Loucy (cell line): ENCODE measurements around the gene CABP7.

Experiments
- CTCF ChIP-seq: fragments of 200-600 bp; sonication (generic); conservative IDR thresholded peaks from 2 replicates; pipeline ENCODE4 v1.5.1; 2014; ENCODE audit warnings: mild to moderate bottlenecking, antibody characterized with exemption, low read length
- EZH2phosphoT487 ChIP-seq: fragments of 200-600 bp; IDR thresholded peaks from 2 replicates; pipeline ENCODE4 v1.6.1; 2018; ENCODE audit warnings: antibody characterized with exemption, mild to moderate bottlenecking, moderate library complexity, borderline replicate concordance

GRCh38 chr22:29702000-29702930 is 17.5 kb upstream of the CABP7 start:
- TF ChIP-seq CTCF (no peak), EZH2phosphoT487 (no peak)
